Measurements from ENCODE around the gene ARL3.

DNA sequence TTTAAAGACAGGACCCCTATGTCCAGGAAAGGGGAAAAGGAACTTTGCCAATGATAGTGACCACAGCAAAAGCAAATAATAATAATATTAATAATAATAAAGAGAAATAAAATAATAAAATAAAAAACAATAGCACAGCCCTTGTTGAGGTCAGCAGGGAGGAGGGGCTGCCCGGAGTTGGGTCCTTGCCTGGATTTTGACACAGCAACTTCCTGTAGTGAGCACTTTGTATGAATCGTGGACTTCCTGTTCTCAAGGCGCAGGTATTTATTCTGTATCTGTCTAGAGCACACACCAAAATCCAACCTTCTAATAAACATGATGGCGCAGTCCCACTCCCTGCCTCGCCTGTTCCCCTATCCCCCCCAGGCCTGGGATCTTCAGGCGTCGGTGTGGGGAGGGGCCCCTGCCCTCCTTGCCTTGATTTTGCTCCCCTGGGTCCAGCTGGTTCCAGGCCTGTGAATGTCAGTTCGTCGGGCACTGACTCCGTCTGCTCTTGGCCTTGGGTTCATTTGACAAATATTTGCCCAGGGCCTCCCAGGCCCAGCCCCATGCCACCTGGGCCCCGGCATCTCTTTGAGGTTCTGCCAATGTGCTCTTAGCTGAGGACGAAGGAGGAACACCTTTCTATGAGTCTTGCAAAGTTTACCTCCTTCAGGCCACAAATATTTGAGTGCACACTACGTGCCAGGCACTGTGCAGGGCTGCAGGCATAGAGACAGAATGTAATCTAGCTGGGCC lies 56.0 kb downstream of the ARL3 start:
- TF ChIP-seq, protein P1, sequence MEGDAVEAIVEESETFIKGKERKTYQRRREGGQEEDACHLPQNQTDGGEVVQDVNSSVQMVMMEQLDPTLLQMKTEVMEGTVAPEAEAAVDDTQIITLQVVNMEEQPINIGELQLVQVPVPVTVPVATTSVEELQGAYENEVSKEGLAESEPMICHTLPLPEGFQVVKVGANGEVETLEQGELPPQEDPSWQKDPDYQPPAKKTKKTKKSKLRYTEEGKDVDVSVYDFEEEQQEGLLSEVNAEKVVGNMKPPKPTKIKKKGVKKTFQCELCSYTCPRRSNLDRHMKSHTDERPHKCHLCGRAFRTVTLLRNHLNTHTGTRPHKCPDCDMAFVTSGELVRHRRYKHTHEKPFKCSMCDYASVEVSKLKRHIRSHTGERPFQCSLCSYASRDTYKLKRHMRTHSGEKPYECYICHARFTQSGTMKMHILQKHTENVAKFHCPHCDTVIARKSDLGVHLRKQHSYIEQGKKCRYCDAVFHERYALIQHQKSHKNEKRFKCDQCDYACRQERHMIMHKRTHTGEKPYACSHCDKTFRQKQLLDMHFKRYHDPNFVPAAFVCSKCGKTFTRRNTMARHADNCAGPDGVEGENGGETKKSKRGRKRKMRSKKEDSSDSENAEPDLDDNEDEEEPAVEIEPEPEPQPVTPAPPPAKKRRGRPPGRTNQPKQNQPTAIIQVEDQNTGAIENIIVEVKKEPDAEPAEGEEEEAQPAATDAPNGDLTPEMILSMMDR (conservative IDR thresholded peaks at IDR 0.05 in 1 of 2, IDR thresholded peaks at IDR 0.05 in 1 of 2; ENCODE audit: extremely low read depth in 1 of 2, insufficient read depth in 1 of 2, low read depth in 1 of 2, low read length in 2 of 2), result no peak
- TF ChIP-seq EZH2 (IDR thresholded peaks at IDR 0.05; ENCODE audit: borderline replicate concordance, low read length), result no peak

Data from mammary epithelial cell (primary cell).